Tibial nerve (tissue), 4 donors: ENCODE results near the gene TEX26. TPM values are rescaled to one million over a fixed set of nuclear protein-coding genes. Genes with fewer than 3 reads are reported as not detected.
A peak's percentile ranks its signal among the peaks of the same experiment; 100 is the strongest.

Experiments used
- DNase-seq, 2 donors: peaks; one replicate each; pipeline ENCODE4 v3.0.0-alpha.2; 2019; ENCODE audit warnings: low spot score in 2 of 2
- H3K27ac ChIP-seq, 4 donors: fragments of 200-600 bp; sonication (generic) in 3 of 4; one replicate each; pipeline ENCODE4 v1.5.1; 2017 to 2019; ENCODE audit warnings: mild to moderate bottlenecking in 1 of 4
- H3K27me3 ChIP-seq, 2 donors: fragments of 200-600 bp; sonication (generic) in 1 of 2; one replicate each; pipeline versions ENCODE4 v1.5.1 to v1.6.0; 2017 to 2019
- H3K36me3 ChIP-seq, 3 donors: fragments of 200-600 bp; sonication (generic); one replicate each; pipeline ENCODE4 v1.5.1; 2018 to 2019
- H3K4me1 ChIP-seq, 4 donors: fragments of 200-600 bp; sonication (generic) in 3 of 4; one replicate each; pipeline ENCODE4 v1.5.1; 2017 to 2019
- H3K4me3 ChIP-seq, 4 donors: fragments of 200-600 bp; sonication (generic) in 3 of 4; one replicate each; pipeline ENCODE4 v1.5.1; 2017 to 2019; ENCODE audit warnings: mild to moderate bottlenecking in 1 of 4, moderate library complexity in 1 of 4
- H3K9me3 ChIP-seq, 4 donors: fragments of 200-600 bp; sonication (generic) in 3 of 4; one replicate each; pipeline ENCODE4 v1.5.1; 2017 to 2019
- CTCF ChIP-seq, 5 experiments: fragments of 200-600 bp in 3 of 5; fragments of 450-650 bp in 2 of 5; sonication (generic) in 3 of 5; IDR thresholded peaks; one replicate each; pipeline ENCODE4 v1.5.1; 2016 to 2019; ENCODE audit warnings: antibody characterized with exemption in 5 of 5, mild to moderate bottlenecking in 3 of 5, moderate library complexity in 2 of 5
- EP300 ChIP-seq, 2 donors: sonication (generic); formaldehyde crosslinking; IDR thresholded peaks; one replicate each; pipeline ENCODE4 v1.6.1; 2017; ENCODE audit warnings: antibody characterized with exemption in 2 of 2, mild to moderate bottlenecking in 1 of 2
- POLR2A ChIP-seq, 2 donors: fragments of 450-650 bp; IDR thresholded peaks; one replicate each; pipeline ENCODE4 v1.6.1; 2017; ENCODE audit warnings: antibody characterized with exemption in 2 of 2, mild to moderate bottlenecking in 2 of 2, moderate library complexity in 2 of 2
- WGBS, 2 donors: methylation state at CpG; one replicate each; pipeline ENCODE4 v1.1.5; 2018; 5-methylcytosine and 5-hydroxymethylcytosine counted together
- total RNA-seq, 4 donors: library from RNA; depleted of rRNA; stranded (reverse); fragments of >200 nt; gene quantifications; one replicate each; pipeline ENCODE4 v1.1.0, GENCODE V29; 2016

The TEX26 gene
- total RNA-seq, 4 donors from 2014 or later = not detected

GRCh38 chr13:30892966-30893365, 39.5 kb upstream of the TEX26 start:
- peaks cover 0 to 27% (median 6%) of the 10 kb centered on the region in 4 donors for H3K4me1 ChIP-seq
- peak in 1 of 2 donors; percentile 59 for DNase-seq
- no peaks in the 10 kb centered on the region for H3K9me3 ChIP-seq
- H3K27ac ChIP-seq = no peak overlapping the region
- TF ChIP-seq EP300 (IDR thresholded peaks at IDR 0.05) = peak in 1 of 2 donors; percentile 17
- peak in 1 of 5 experiments; percentile 21 for TF ChIP-seq CTCF (IDR thresholded peaks at IDR 0.05)
- no peak for TF ChIP-seq POLR2A (IDR thresholded peaks at IDR 0.05)
- H3K4me3 ChIP-seq = no peak overlapping the region
- H3K27me3 ChIP-seq = no peaks in the 10 kb centered on the region
- 31 to 36% methylated on average over 6 of the region's 6 CpGs for WGBS, 2 donors
- no peaks in the 10 kb centered on the region for H3K36me3 ChIP-seq

- no peak overlapping the region for H3K4me3 ChIP-seq
- H3K4me1 ChIP-seq = peaks cover 0 to 46% (median 6%) of the 10 kb centered on the region in 4 donors
- WGBS, 2 donors = 33 to 35% methylated on average over 4 of the region's 4 CpGs
- TF ChIP-seq EP300 (IDR thresholded peaks at IDR 0.05) = peak; percentile 66 to 90
- no peak for TF ChIP-seq POLR2A (IDR thresholded peaks at IDR 0.05)
- H3K27me3 ChIP-seq = no peaks in the 10 kb centered on the region
- no peaks in the 10 kb centered on the region for H3K9me3 ChIP-seq
- peak; percentile 58 to 74 for DNase-seq
- H3K27ac ChIP-seq = peak overlapping the region in 3 of 4 donors; percentile 37 to 83 (median 81)
- no peaks in the 10 kb centered on the region for H3K36me3 ChIP-seq
Observed at GRCh38 chr13:30895773-30896172, 36.7 kb upstream of the TEX26 start.

GRCh38 chr13:30898070-30898469, 34.4 kb upstream of the TEX26 start:
- H3K9me3 ChIP-seq = no peaks in the 10 kb centered on the region
- no peak overlapping the region for H3K4me3 ChIP-seq
- no peak for DNase-seq
- peaks cover 0 to 46% (median 6%) of the 10 kb centered on the region in 4 donors for H3K4me1 ChIP-seq
- H3K36me3 ChIP-seq = no peaks in the 10 kb centered on the region
- H3K27me3 ChIP-seq = no peaks in the 10 kb centered on the region
- H3K27ac ChIP-seq = peak overlapping the region in 2 of 4 donors; percentile 80 to 81
- no peak for TF ChIP-seq CTCF (IDR thresholded peaks at IDR 0.05)
- TF ChIP-seq EP300 (IDR thresholded peaks at IDR 0.05) = no peak
- TF ChIP-seq POLR2A (IDR thresholded peaks at IDR 0.05) = no peak

- DNase-seq = peak; percentile 31 to 67
- 47 to 51% methylated on average over 7 of the region's 7 CpGs for WGBS, 2 donors
- no peak for TF ChIP-seq CTCF (IDR thresholded peaks at IDR 0.05)
- TF ChIP-seq EP300 (IDR thresholded peaks at IDR 0.05) = peak; percentile 39 to 91
- Histone ChIP-seq H3K36me3 (no peaks in the 10 kb centered on the region), H3K9me3 (no peaks in the 10 kb centered on the region), H3K27ac (peak overlapping the region in 3 of 4 donors; percentile 26 to 81 (median 80)), H3K4me3 (no peak overlapping the region), H3K4me1 (peaks cover 0 to 46% (median 6%) of the 10 kb centered on the region in 4 donors), H3K27me3 (no peaks in the 10 kb centered on the region)
Observed at GRCh38 chr13:30898678-30899241, 33.7 kb upstream of the TEX26 start.

GRCh38 chr13:30900436-30900835, 32.0 kb upstream of the TEX26 start:
- DNase-seq = no peak
- Histone ChIP-seq H3K36me3 (no peaks in the 10 kb centered on the region), H3K4me3 (no peak overlapping the region), H3K9me3 (no peaks in the 10 kb centered on the region), H3K27ac (peak overlapping the region in 2 of 4 donors; percentile 80 to 81), H3K27me3 (peaks cover 0 to 4% of the 10 kb centered on the region in 2 donors), H3K4me1 (peaks cover 0 to 42% (median 5%) of the 10 kb centered on the region in 4 donors)
- no peak for TF ChIP-seq EP300 (IDR thresholded peaks at IDR 0.05)
- TF ChIP-seq CTCF (IDR thresholded peaks at IDR 0.05) = no peak
- no peak for TF ChIP-seq POLR2A (IDR thresholded peaks at IDR 0.05)
- WGBS, 2 donors = 88 to 90% methylated on average over 4 of the region's 4 CpGs
